Heart left ventricle (tissue), 16 donors: ENCODE results near the gene CCDC34. TPM values are rescaled to one million over a fixed set of nuclear protein-coding genes. Genes with fewer than 3 reads are reported as not detected.

Experiments used
- ATAC-seq, 4 donors: fragments of 200-7000 bp; cut with Tn5 transposase; one replicate each; pipeline ENCODE4 v1.9.1; 2020 to 2022; ENCODE audit warnings: moderate library complexity in 4 of 4, mild to moderate bottlenecking in 3 of 4, moderate number of reproducible peaks in 1 of 4
- DNase-seq, 5 donors: peaks; one replicate each; pipeline ENCODE4 v3.0.0-alpha.2; 2020
- H3K27ac ChIP-seq, 12 donors: fragments of 200-600 bp; sonication (generic) in 4 of 12; one replicate each; pipeline versions ENCODE4 v1.5.0 to v1.8.0; 2016 to 2022; ENCODE audit warnings: mild to moderate bottlenecking in 2 of 12
- H3K27me3 ChIP-seq, 9 donors: fragments of 200-600 bp; sonication (generic) in 2 of 9; one replicate each; pipeline versions ENCODE4 v1.5.1 to v1.8.0; 2016 to 2022; ENCODE audit warnings: mild to moderate bottlenecking in 3 of 9
- H3K36me3 ChIP-seq, 9 donors: fragments of 200-600 bp; sonication (generic) in 2 of 9; one replicate each; pipeline versions ENCODE4 v1.5.0 to v1.8.0; 2018 to 2022; ENCODE audit warnings: mild to moderate bottlenecking in 2 of 9
- H3K4me1 ChIP-seq, 12 donors: fragments of 200-600 bp; sonication (generic) in 4 of 12; one replicate each; pipeline versions ENCODE4 v1.5.0 to v1.8.0; 2016 to 2022; ENCODE audit warnings: mild to moderate bottlenecking in 3 of 12
- H3K4me3 ChIP-seq, 12 donors: fragments of 200-600 bp; sonication (generic) in 4 of 12; one replicate each; pipeline versions ENCODE4 v1.5.0 to v1.8.0; 2017 to 2022; ENCODE audit warnings: mild to moderate bottlenecking in 9 of 12, moderate library complexity in 4 of 12
- H3K9me3 ChIP-seq, 12 donors: fragments of 200-600 bp; sonication (generic) in 4 of 12; one replicate each; pipeline versions ENCODE4 v1.5.0 to v1.8.0; 2016 to 2022; ENCODE audit warnings: mild to moderate bottlenecking in 1 of 12
- CTCF ChIP-seq, 12 donors: fragments of 200-600 bp; sonication (generic) in 4 of 12; IDR thresholded peaks; one replicate each; pipeline versions ENCODE4 v1.5.0 to v1.8.0; 2018 to 2022; ENCODE audit warnings: antibody characterized with exemption in 12 of 12, mild to moderate bottlenecking in 5 of 12
- POLR2A ChIP-seq, 2 donors: fragments of 450-650 bp; IDR thresholded peaks; one replicate each; pipeline ENCODE4 v1.6.1; 2017; ENCODE audit warnings: antibody characterized with exemption in 2 of 2, mild to moderate bottlenecking in 2 of 2, moderate library complexity in 2 of 2
- WGBS, 4 donors: extraction: QIAGEN DNeasy Blood & Tissue Kit in 2 of 4; methylation state at CpG; one replicate each; pipeline versions ENCODE4 v1.1.5 to v1.1.7; 2013 to 2018; 5-methylcytosine and 5-hydroxymethylcytosine counted together
- intact Hi-C, 10 donors: fragments of 100-400 bp; cut with DNase I; formaldehyde crosslinking; loops; one replicate each; pipeline versions ENCODE4 v1.11.1 to v1.14.2; 2022
- polyA plus RNA-seq, 2 donors: library from polyadenylated mRNA; stranded (reverse); fragments of 200-250 nt; gene quantifications; one replicate each; pipeline ENCODE4 v1.2.3, GENCODE V29; 2013
- total RNA-seq, 9 donors: library from RNA; depleted of rRNA in 2 of 9; stranded (reverse); fragments of >200 nt in 2 of 9; fragmentation: NEBNext Ultra II Directional in 3 of 9; extraction: Animal tissue kit (Norgen Biotek cat#: 25700) in 3 of 9; gene quantifications; one replicate each; pipeline versions ENCODE4 v1.1.0 to v1.2.4, GENCODE V29; 2016 to 2023
- donor health status: ischemic (EF 13 %, LVEDD 7.1; RV severe dilation, severe dysfunction).
- donor health status: healthy with polysubstance abuse.
- donor health status: DM: no; HTN: yes; CAD: no.
- donor health status: DM: no; HTN: no; CAD: no.
- donor health status: ischemic (EF 25% LVEDD 6.9; RV normal size, moderate dysfunction).
- donor health status: ischemic (EF 25% LVEDD 5.7; RV mildly dilated, moderate dysfunction).
- donor health status: healthy.
- donor health status: DM: yes; HTN: yes; CAD: no.
- donor health status: ischemic (EF 35%, LVEDD 5.7; RV mildly dilated, moderate dysfunction).
- donor health status: nonischemic (EF 11% LVEDD 7.7; RV severe dilation, severe dysfunction).
- donor health status: DM: yes; HTN: yes; CAD: no.
- donor health status: PGD.
- donor health status: ischemic (EF 29% LVEDD 5.4; RV normal size, mild dysfunction).
- donor health status: nonischemic (EF 23%, LVEDD 6.1; RV moderate dilation, normal function).

CCDC34 gene
- total and polyA plus RNA-seq, 11 donors: 1.1 to 8.3 (median 3.0) TPM

GRCh38 chr11:27388869-27389268 is 25.9 kb upstream of the CCDC34 start:
- Histone ChIP-seq H3K27ac (no peak overlapping the region), H3K27me3 (no peaks in the 10 kb centered on the region), H3K9me3 (no peaks in the 10 kb centered on the region), H3K4me3 (no peak overlapping the region), H3K4me1 (peaks cover 0 to 40% (median 6%) of the 10 kb centered on the region in 12 donors), H3K36me3 (peaks cover 0 to 15% (median 0%) of the 10 kb centered on the region in 9 donors)
- WGBS, 4 donors: 68 to 79% (median 73%) methylated on average over 1 of the region's 1 CpG
- intact Hi-C loops: loop anchor here in 2 of 10 donors (5.0 to 10.0 kb wide), 2 partner anchors 78 to 86 kb away; partner anchors contain the start of gene LGR4 (in 1 of the 2)
- no peak for ATAC-seq
- no peak for DNase-seq
- TF ChIP-seq POLR2A (IDR thresholded peaks at IDR 0.05): no peak
- no peak for TF ChIP-seq CTCF (IDR thresholded peaks at IDR 0.05)

- peaks cover 0 to 37% (median 5%) of the 10 kb centered on the region in 12 donors for H3K4me1 ChIP-seq
- H3K4me3 ChIP-seq: no peak overlapping the region
- H3K36me3 ChIP-seq: peaks cover 0 to 20% (median 0%) of the 10 kb centered on the region in 9 donors
- TF ChIP-seq POLR2A (IDR thresholded peaks at IDR 0.05) (no peak), CTCF (IDR thresholded peaks at IDR 0.05) (no peak)
- no peaks in the 10 kb centered on the region for H3K27me3 ChIP-seq
- 20 to 65% (median 49%) methylated on average over 2 of the region's 2 CpGs for WGBS, 4 donors
- no peaks in the 10 kb centered on the region for H3K9me3 ChIP-seq
- ATAC-seq: no peak
- DNase-seq: no peak
- H3K27ac ChIP-seq: no peak overlapping the region
- intact Hi-C loops: loop anchor here in 2 of 10 donors (5.0 to 10.0 kb wide), 2 partner anchors 79 to 87 kb away; partner anchors contain the start of gene LGR4 (in 1 of the 2)
Measured at GRCh38 chr11:27388001-27388400, 25.0 kb upstream of the CCDC34 start.

- H3K27ac ChIP-seq: no peak overlapping the region
Measured at GRCh38 chr11:27387362-27387761, 24.3 kb upstream of the CCDC34 start.

More at GRCh38 chr11:27387362-27387761, 24.3 kb upstream of the CCDC34 start:
- Histone ChIP-seq H3K4me1 (peaks cover 0 to 30% (median 3%) of the 10 kb centered on the region in 12 donors), H3K4me3 (no peak overlapping the region), H3K36me3 (peaks cover 0 to 24% (median 0%) of the 10 kb centered on the region in 9 donors), H3K9me3 (no peaks in the 10 kb centered on the region), H3K27me3 (no peaks in the 10 kb centered on the region)
- WGBS, 4 donors: 43 to 62% (median 45%) methylated on average over 2 of the region's 2 CpGs
- ATAC-seq (no peak), DNase-seq (no peak)
- intact Hi-C loops: loop anchor here in 2 of 10 donors (5.0 to 10.0 kb wide), 2 partner anchors 80 to 87 kb away; partner anchors contain the start of gene LGR4 (in 1 of the 2)
- TF ChIP-seq CTCF (IDR thresholded peaks at IDR 0.05) (no peak), POLR2A (IDR thresholded peaks at IDR 0.05) (no peak)
